IMR-90 (cell line): ENCODE results near the gene DEF6. TPM values are rescaled to one million over a fixed set of nuclear protein-coding genes. Genes with fewer than 3 reads are reported as not detected.

Source experiments
- ATAC-seq: fragments of 200-7000 bp; cut with Tn5 transposase; 2 replicates; pipeline ENCODE4 v1.9.1; 2020; ENCODE audit warnings: low read depth, mild to moderate bottlenecking, moderate library complexity
- BruUV-seq: library from RNA; stranded (reverse); fragments of 400-500 nt; replicated peaks from 2 replicates; lab custom pipeline; 2021; lab: Mats Ljungman, UMichigan
- CTCF ChIA-PET: fragments of 300-600 bp; formaldehyde crosslinking; extraction: SDS; loops from one replicate; lab custom pipeline; 2021; ENCODE audit warnings: antibody characterized with exemption; lab: Yijun Ruan, JAX
- POLR2A ChIA-PET: fragments of 300-600 bp; sonication (Branson Sonifier 250); formaldehyde crosslinking; loops from one replicate; lab custom pipeline; 2022; ENCODE audit warnings: antibody characterized with exemption; ENCODE audit not compliant: unreplicated experiment; lab: Charles Lee
- DNase-seq: peaks from one replicate; pipeline ENCODE4 v3.0.0; 2013
- H2AFZ ChIP-seq: replicated peaks from 2 replicates; pipeline ENCODE3; 2013; ENCODE audit warnings: low read length, mild to moderate bottlenecking; ENCODE audit not compliant: poor library complexity
- H2AK5ac ChIP-seq: 2 replicates; pipeline ENCODE4 v1.6.1; 2013; ENCODE audit warnings: low read depth, low read length, inconsistent platforms
- H2AK9ac ChIP-seq: replicated peaks from 2 replicates; pipeline ENCODE3; 2013; ENCODE audit warnings: mild to moderate bottlenecking, low read depth, low read length, moderate library complexity; ENCODE audit not compliant: poor library complexity
- H2BK120ac ChIP-seq: 2 replicates; pipeline ENCODE4 v1.6.1; 2013; ENCODE audit warnings: low read depth, low read length, inconsistent platforms
- H2BK15ac ChIP-seq: 3 replicates; pipeline ENCODE4 v1.6.1; 2013; ENCODE audit warnings: low read depth, low read length, inconsistent platforms
- H2BK20ac ChIP-seq: 2 replicates; pipeline ENCODE4 v1.6.1; 2013; ENCODE audit warnings: low read depth, mild to moderate bottlenecking, inconsistent platforms, low read length, moderate library complexity
- H2BK5ac ChIP-seq: 2 replicates; pipeline ENCODE4 v1.6.1; 2013; ENCODE audit warnings: mild to moderate bottlenecking, low read depth, low read length, inconsistent platforms; ENCODE audit not compliant: poor library complexity, severe bottlenecking
- H3K14ac ChIP-seq: replicated peaks from 2 replicates; pipeline ENCODE4 v1.6.1; 2013; ENCODE audit warnings: low read depth, low read length, inconsistent platforms
- H3K18ac ChIP-seq: 2 replicates; pipeline ENCODE4 v1.6.1; 2013; ENCODE audit warnings: low read depth, low read length, control low read depth
- H3K23ac ChIP-seq: 2 replicates; pipeline ENCODE4 v1.6.1; 2013; ENCODE audit warnings: low read depth, low read length, inconsistent platforms
- H3K27ac ChIP-seq: 2 replicates; pipeline ENCODE4 v1.5.1; 2013; ENCODE audit warnings: mild to moderate bottlenecking, control low read depth, low read length; ENCODE audit not compliant: insufficient read depth
- H3K27me3 ChIP-seq: 2 replicates; pipeline ENCODE4 v1.6.1; 2013; ENCODE audit warnings: low read length; ENCODE audit not compliant: control insufficient read depth, insufficient read depth
- H3K36me3 ChIP-seq: 2 replicates; pipeline ENCODE4 v1.6.1; 2013; ENCODE audit warnings: low read length, mixed read lengths; ENCODE audit not compliant: control insufficient read depth, insufficient read depth
- H3K4ac ChIP-seq: 2 replicates; pipeline ENCODE4 v1.6.1; 2013; ENCODE audit warnings: low read depth, low read length, inconsistent platforms
- H3K4me1 ChIP-seq: 2 replicates; pipeline ENCODE4 v1.6.1; 2013; ENCODE audit warnings: low read length, mixed read lengths; ENCODE audit not compliant: control insufficient read depth, insufficient read depth
- H3K4me2 ChIP-seq: 2 replicates; pipeline ENCODE4 v1.6.1; 2013; ENCODE audit warnings: low read depth, mild to moderate bottlenecking, control low read depth, low read length, moderate library complexity
- H3K4me3 ChIP-seq: 2 replicates; pipeline ENCODE4 v1.5.1; 2013; ENCODE audit warnings: low read depth, mild to moderate bottlenecking, control low read depth, low read length, moderate library complexity; ENCODE audit not compliant: insufficient read depth
- H3K56ac ChIP-seq: 2 replicates; pipeline ENCODE4 v1.6.1; 2013; ENCODE audit warnings: low read length, inconsistent platforms; ENCODE audit not compliant: insufficient read depth; ENCODE audit errors: extremely low read depth
- H3K79me1 ChIP-seq, 2 experiments: 2 replicates each; pipeline ENCODE4 v1.6.1; 2013; ENCODE audit warnings: low read length in 2 of 2, inconsistent platforms in 1 of 2, low read depth in 1 of 2
- H3K9ac ChIP-seq: 2 replicates; pipeline ENCODE4 v1.6.1; 2013; ENCODE audit warnings: low read depth, low read length, control low read depth
- H3K9me1 ChIP-seq: 2 replicates; pipeline ENCODE4 v1.6.1; 2013; ENCODE audit warnings: low read length, inconsistent platforms; ENCODE audit not compliant: insufficient read depth
- H3K9me3 ChIP-seq: 2 replicates; pipeline ENCODE4 v1.6.1; 2013; ENCODE audit warnings: low read length; ENCODE audit not compliant: control insufficient read depth, insufficient read depth
- H4K20me1 ChIP-seq: 2 replicates; pipeline ENCODE4 v1.6.1; 2013; ENCODE audit warnings: low read length, inconsistent platforms; ENCODE audit not compliant: insufficient read depth
- H4K5ac ChIP-seq: 2 replicates; pipeline ENCODE4 v1.6.1; 2013; ENCODE audit warnings: mild to moderate bottlenecking, low read depth, low read length, control low read depth
- H4K8ac ChIP-seq, 2 experiments: 2 replicates each; pipeline ENCODE4 v1.6.1; 2013; ENCODE audit warnings: low read depth in 2 of 2, low read length in 2 of 2, control low read depth in 1 of 2, inconsistent platforms in 1 of 2
- H4K91ac ChIP-seq: 2 replicates; pipeline ENCODE4 v1.6.1; 2013; ENCODE audit warnings: low read depth, low read length, inconsistent platforms; ENCODE audit not compliant: insufficient read depth
- CTCF ChIP-seq: conservative IDR thresholded peaks from 2 replicates; pipeline ENCODE4 v1.5.1; 2012; ENCODE audit warnings: mild to moderate bottlenecking, low read depth, low read length, improper control_type of control experiment
- FOS ChIP-seq: fragments of 150-350 bp; IDR thresholded peaks from 2 replicates; pipeline ENCODE4 v1.6.1; 2016; ENCODE audit warnings: low read depth, low read length
- MXI1 ChIP-seq: IDR thresholded peaks from 2 replicates; pipeline ENCODE4 v1.6.1; 2012; ENCODE audit warnings: low read depth, mild to moderate bottlenecking, low read length, moderate library complexity, borderline replicate concordance
- RAD21 ChIP-seq: IDR thresholded peaks from 2 replicates; pipeline ENCODE4 v1.6.1; 2012; ENCODE audit warnings: low read length, improper control_type of control experiment
- WGBS, 2 experiments: methylation state at CpG; one replicate each; pipeline versions ENCODE4 v1.1.5 to v1.1.7; 2013; ENCODE audit warnings: missing lambda C conversion rate in 2 of 2; ENCODE audit not compliant: insufficient read length in 1 of 2; ENCODE audit errors: extremely low coverage in 2 of 2; 5-methylcytosine and 5-hydroxymethylcytosine counted together
- dilution Hi-C: fragments of 300-500 bp; cut with HindIII; formaldehyde crosslinking; loops from one replicate; pipeline ENCODE4 v1.14.3; 2018; ENCODE audit warnings: low sequenced_read_pairs; ENCODE audit not compliant: unreplicated experiment
- in situ Hi-C: fragments of 300-500 bp; cut with MboI; formaldehyde crosslinking; loops from 3 replicates; pipeline ENCODE4 v1.14.3; 2019; ENCODE audit warnings: low sequenced_read_pairs, inconsistent platforms, mixed read lengths
- intact Hi-C: fragments of 100-400 bp; cut with micrococcal nuclease; formaldehyde crosslinking; loops from 2 replicates; pipeline ENCODE4 v1.10.0; 2022
- polyA plus RNA-seq, 3 experiments: library from polyadenylated mRNA; depleted of rRNA; stranded (reverse); fragments of >200 nt; gene quantifications; 2 replicates each; pipeline ENCODE4 v1.2.3, GENCODE V29; 2012; ENCODE audit warnings: low replicate concordance in 1 of 3
- total RNA-seq: library from RNA; depleted of rRNA; stranded (reverse); fragments of >200 nt; gene quantifications from 2 replicates; pipeline ENCODE4 v1.2.3, GENCODE V29; 2012

DEF6 gene
- total and polyA plus RNA-seq, 2 of the 4 experiments (the other 2 are of a cell fraction), result 2.5 to 4.2 TPM

GRCh38 chr6:35318196-35319171 is 20.9 kb downstream of the DEF6 start:
- POLR2A ChIA-PET, result no interaction called here

More at GRCh38 chr6:35318196-35319171, 20.9 kb downstream of the DEF6 start:
- dilution Hi-C loops (no loop called here), intact Hi-C loops (no loop called here), in situ Hi-C loops (loop anchor here (25.0 kb wide), 1 partner anchor 419 kb away; the partner anchor contains the start of gene ARMC12)
- no peak overlapping the region; the same call in 1 of the 2 replicates for H3K27ac ChIP-seq
- H4K91ac ChIP-seq, result no peak overlapping the region
- no peaks in the 10 kb centered on the region for H3K36me3 ChIP-seq
- H3K27me3 ChIP-seq, result peaks cover 9% of the 10 kb centered on the region
- H3K9me3 ChIP-seq, result no peaks in the 10 kb centered on the region
- CTCF ChIA-PET, result interaction anchor here (1.0 to 1.7 kb wide), 3 partner anchors 10 to 131 kb away, joined by 4 to 10 read pairs (median 9); no protein-coding TSS in a partner anchor
- peak; percentile 12; the same call in 1 of the 2 replicates for TF ChIP-seq MXI1
- no peak for TF ChIP-seq FOS
- TF ChIP-seq RAD21, result 0 out of 2 replicates have a peak, but pooled peaks have one; percentile 4
- 0 out of 2 replicates have a peak, but pooled peaks have one; percentile 12 for TF ChIP-seq CTCF
- H3K9ac ChIP-seq, result peak overlapping the region; percentile 31; the same call in 1 of the 2 replicates
- BruUV-seq, result no TSS peak
- no peaks in the 10 kb centered on the region for H3K79me1 ChIP-seq
- peak overlapping the region; percentile 95 for H3K4me2 ChIP-seq
- no peak overlapping the region for H3K18ac ChIP-seq
- H2AK9ac ChIP-seq, result no peak overlapping the region
- ATAC-seq, result peak; percentile 100
- H2BK15ac ChIP-seq, result no peak overlapping the region
- H3K14ac ChIP-seq, result peak overlapping the region; percentile 16; the same call in 1 of the 2 replicates
- peak overlapping the region; percentile 91 for H2AFZ ChIP-seq
- no peak overlapping the region for H2BK5ac ChIP-seq
- 10% methylated on average over 25 of the region's 55 CpGs; no CpG with 5 or more reads in 1 of the 2 experiments for WGBS, 2 experiments
- H4K5ac ChIP-seq, result 0 out of 2 replicates have a peak overlapping the region, but pooled peaks have one; percentile 3
- peak overlapping the region; percentile 2 for H3K4ac ChIP-seq
- H4K8ac ChIP-seq, result peak overlapping the region in 1 of 2 experiments; percentile 71; a peak in 1 of 4 replicates
- no peak overlapping the region for H2AK5ac ChIP-seq
- H2BK120ac ChIP-seq, result no peak overlapping the region
- H2BK20ac ChIP-seq, result no peak overlapping the region
- DNase-seq, result peak; percentile 72
- H3K4me1 ChIP-seq, result peaks cover 2% of the 10 kb centered on the region; the same call in 1 of the 2 replicates
- H4K20me1 ChIP-seq, result no peaks in the 10 kb centered on the region
- H3K56ac ChIP-seq, result no peak overlapping the region
- peak overlapping the region; percentile 76 for H3K23ac ChIP-seq
- H3K4me3 ChIP-seq, result peak overlapping the region; percentile 35
- H3K9me1 ChIP-seq, result peaks cover 4% of the 10 kb centered on the region
